D721Med (cell line): Measurements from ENCODE around the gene POU3F1.

Experiments
- DNase-seq: peaks from one replicate; pipeline ENCODE4 v3.0.0; 2011; ENCODE audit warnings: low spot score; ENCODE audit not compliant: insufficient read length
- FAIRE-seq: peaks from 2 replicates; lab custom pipeline; 2011; peaks lifted over from hg19 to GRCh38; lab: Jason Lieb, UNC
- TF ChIP-seq, protein P1 (sequence below): IDR thresholded peaks from 2 replicates; pipeline ENCODE4 v1.5.1; 2012; ENCODE audit warnings: mild to moderate bottlenecking, control low read depth; ENCODE audit not compliant: insufficient read depth; ENCODE audit errors: missing control alignments

POU3F1 gene

DNA sequence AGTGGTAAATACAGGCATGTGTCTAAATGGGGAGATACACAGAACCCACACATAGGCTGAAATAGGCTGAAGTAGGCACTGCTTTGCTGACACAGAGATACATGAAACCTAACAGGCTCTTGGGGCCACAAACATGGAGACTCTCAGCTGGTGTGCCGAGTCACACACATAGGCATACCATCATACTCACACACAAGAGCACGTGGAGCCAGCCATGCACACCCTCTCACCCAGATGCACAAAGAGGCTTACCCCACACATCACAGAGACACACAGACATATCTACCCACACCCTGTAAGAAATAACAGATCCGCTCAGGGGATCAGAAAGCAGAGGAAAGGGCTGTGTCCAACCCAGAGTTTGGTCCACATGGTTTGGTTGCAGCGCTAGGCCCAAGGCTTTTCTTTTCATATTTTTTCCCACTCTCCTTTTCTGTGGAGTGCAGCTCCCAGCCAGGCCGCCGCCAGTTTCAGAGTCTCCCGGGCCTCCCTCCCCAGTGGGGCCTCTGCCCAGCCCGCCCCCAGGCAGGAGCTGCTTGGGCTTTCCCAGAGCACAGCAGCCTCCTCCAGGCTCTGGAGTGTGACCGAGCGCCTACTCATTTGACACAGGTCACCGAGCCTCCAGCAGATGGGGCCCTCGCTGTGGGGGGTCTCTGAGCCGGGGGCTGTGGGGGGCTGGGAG is 3.9 kb upstream of the POU3F1 start:
- no peak for DNase-seq
- TF ChIP-seq, protein P1, sequence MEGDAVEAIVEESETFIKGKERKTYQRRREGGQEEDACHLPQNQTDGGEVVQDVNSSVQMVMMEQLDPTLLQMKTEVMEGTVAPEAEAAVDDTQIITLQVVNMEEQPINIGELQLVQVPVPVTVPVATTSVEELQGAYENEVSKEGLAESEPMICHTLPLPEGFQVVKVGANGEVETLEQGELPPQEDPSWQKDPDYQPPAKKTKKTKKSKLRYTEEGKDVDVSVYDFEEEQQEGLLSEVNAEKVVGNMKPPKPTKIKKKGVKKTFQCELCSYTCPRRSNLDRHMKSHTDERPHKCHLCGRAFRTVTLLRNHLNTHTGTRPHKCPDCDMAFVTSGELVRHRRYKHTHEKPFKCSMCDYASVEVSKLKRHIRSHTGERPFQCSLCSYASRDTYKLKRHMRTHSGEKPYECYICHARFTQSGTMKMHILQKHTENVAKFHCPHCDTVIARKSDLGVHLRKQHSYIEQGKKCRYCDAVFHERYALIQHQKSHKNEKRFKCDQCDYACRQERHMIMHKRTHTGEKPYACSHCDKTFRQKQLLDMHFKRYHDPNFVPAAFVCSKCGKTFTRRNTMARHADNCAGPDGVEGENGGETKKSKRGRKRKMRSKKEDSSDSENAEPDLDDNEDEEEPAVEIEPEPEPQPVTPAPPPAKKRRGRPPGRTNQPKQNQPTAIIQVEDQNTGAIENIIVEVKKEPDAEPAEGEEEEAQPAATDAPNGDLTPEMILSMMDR, result no peak
- no peak for FAIRE-seq

DNA sequence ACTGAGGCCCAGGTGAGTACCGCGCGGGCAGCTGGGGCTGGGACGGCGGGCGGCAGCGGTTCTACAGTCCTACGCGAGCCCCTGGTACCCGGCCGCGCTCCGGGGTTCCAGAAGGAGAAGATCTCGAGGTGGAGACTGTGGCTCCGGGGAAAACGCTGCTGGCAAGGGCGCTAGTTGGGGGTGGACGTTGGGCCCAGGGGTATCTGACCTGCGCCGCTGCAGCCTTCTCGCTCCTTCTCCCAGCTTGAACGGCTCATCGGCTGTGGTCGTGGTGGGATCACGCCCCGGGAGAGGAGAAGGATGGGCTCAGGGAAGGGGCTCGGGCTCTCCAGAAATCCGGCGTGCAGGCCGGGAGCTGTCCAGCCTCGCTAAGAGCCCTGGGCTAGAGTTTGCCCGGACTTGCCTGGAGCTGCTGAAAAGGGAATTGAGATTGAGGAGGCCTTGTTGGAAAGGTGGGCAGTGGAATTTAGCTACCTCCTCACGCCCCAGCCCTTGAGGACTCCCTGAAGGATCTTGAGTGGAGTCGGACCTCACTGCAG is 1.1 kb upstream of the POU3F1 start:
- DNase-seq, result no peak
- no peak for FAIRE-seq
- TF ChIP-seq, protein P1, result no peak

DNA sequence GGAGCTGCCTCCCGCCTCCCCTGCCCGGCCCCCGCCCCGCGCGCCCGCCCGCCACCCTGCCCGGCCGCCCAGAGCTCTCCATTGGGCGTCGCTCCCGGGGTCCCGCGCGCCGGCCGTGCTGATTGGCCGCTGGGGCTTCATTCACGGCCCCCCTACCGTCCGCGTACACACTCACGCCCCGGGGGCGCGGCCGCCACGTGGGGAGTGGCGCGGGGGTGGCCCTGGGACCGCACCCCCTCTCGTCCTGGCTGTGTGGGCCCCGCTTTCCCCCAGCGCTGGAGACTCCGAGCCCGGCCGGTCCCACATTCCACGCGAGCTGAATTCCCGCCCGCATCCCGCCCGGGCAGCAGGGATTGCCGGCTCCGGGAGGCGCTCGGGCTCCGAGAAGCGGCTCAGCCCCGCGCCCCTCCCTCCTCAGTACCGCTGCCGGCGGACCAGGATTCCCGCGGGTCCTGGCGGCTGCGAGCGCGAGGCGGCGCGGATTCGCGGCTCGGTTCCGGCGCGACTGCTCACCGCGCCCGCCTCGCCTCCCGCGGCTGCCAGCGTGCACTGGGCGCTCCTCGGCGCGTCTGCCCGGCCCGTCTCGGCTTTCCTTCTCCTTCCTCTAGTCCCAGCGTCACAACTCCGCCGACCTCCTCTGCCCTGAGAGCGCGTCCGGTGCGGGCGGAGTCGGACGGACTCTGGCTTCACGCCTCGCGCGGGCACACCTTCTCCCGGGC is 450 bp upstream of the POU3F1 start:
- FAIRE-seq, result no peak
- TF ChIP-seq, protein P1, result no peak
- peak; percentile 85 for DNase-seq

DNA sequence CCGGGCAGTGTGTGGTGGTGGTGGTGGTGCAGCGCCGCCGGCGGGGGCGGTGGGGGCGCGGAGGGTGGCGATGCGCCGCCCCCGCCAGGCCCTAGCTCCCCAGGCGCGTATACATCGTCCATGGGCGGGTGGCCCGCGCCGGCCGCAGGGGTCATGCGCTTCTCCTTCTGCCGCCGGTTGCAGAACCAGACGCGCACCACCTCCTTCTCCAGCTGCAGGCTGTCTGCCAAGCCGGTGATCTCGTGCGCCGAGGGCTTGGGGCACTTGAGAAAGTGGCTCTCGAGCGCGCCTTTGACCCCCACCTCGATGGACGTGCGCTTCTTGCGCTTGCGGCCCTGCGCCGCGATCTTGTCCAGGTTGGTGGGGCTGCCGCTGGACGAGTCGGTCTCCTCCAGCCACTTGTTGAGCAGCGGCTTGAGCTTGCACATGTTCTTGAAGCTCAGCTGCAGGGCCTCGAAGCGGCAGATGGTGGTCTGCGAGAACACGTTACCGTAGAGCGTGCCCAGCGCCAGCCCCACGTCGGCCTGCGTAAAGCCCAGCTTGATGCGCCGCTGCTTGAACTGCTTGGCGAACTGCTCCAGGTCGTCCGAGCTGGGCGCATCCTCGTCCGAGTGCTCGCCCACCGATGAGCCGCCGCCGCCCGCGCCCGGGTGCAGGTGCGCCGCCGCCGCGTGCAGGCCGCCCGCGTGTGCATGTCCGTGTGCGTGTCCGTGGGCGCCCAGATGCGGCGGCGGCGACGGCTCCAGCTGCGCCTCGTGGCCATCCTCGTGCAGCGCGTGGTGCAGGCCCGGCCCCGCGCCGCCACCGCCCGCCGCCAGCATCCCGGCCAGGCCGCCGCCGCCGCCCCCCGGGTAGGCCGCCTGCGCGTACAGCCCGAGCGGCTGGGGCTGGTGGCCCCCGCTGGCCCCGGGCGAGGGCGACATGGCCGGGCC is 926 bp downstream of the POU3F1 start:
- DNase-seq, result no peak
- FAIRE-seq, result no peak
- TF ChIP-seq, protein P1, result no peak

DNA sequence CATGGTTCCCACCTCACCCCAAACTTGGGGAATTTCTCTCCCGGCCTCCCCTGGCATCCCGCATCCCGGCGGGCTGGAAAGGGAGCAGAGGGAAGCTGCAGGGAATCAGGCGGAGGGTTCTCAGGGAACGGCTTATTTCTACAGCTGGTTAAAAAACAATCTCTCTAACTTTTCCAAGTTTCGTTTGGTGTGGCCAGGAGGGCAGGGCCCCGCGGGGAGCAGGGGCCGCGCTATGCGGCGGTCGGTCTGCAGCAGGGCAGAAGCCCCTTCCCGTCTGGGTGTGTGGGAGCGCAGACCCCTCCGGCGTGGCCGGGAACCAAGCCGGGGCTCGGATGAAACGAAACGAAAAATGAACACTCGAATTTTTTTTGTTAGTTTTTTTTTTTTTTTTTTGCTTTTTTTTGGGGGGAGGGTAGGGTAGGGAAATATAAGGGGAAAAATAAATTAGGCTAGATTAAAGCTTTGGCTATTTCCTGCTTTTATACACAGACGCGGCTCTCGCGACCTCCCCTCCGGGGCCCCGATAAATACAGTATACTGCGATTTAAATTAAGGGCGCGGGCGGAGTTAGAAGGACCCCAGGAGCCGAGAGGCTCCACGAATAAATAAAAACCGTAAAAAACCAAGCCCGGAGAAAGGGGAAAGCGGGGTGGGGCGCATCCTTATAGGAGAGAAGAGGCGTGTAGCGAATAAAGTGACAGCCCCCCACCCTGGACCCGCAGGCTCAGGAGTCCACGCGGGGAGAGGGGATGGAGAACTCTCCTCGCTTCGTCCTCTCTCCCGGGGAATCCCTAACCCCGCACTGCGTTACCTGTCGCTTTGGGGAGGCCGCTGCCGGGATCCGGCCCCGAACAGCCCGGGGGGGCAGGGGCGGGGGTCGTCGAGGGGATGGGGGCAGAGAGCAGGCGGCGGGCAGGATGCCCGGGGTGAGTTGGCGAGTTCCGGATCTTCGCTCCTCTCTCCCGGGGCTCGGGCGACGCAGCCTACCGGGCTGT is 2.1 kb downstream of the POU3F1 start:
- TF ChIP-seq, protein P1, result no peak
- FAIRE-seq, result no peak
- DNase-seq, result no peak
